ENCODE measurements around the gene ZNF76.

DNA sequence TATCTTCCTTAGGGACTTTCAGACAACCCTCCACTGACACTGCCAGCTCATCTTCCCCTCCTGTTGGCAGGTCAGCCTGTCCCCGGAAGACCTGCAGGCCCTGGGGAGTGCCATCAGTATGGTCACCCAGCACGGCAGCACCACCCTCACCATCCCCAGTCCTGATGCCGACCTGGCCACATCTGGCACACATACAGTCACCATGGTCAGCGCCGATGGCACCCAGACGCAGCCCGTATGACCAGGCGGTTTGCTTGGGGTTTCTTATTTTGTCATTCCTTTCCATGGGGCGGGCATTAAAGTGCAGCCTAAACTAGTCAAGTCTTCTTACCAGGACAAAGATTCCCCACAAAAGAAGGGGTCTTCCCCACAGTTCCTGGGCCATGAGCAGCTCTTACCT is 34.1 kb downstream of the ZNF76 start:
- TF ChIP-seq, protein P1, sequence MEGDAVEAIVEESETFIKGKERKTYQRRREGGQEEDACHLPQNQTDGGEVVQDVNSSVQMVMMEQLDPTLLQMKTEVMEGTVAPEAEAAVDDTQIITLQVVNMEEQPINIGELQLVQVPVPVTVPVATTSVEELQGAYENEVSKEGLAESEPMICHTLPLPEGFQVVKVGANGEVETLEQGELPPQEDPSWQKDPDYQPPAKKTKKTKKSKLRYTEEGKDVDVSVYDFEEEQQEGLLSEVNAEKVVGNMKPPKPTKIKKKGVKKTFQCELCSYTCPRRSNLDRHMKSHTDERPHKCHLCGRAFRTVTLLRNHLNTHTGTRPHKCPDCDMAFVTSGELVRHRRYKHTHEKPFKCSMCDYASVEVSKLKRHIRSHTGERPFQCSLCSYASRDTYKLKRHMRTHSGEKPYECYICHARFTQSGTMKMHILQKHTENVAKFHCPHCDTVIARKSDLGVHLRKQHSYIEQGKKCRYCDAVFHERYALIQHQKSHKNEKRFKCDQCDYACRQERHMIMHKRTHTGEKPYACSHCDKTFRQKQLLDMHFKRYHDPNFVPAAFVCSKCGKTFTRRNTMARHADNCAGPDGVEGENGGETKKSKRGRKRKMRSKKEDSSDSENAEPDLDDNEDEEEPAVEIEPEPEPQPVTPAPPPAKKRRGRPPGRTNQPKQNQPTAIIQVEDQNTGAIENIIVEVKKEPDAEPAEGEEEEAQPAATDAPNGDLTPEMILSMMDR (IDR thresholded peaks at IDR 0.05; ENCODE audit: low read depth, low read length) = no peak
- no peak for TF ChIP-seq EZH2phosphoT487 (IDR thresholded peaks at IDR 0.05; ENCODE audit: low read depth)

All from OCI-LY3 (cell line).